Caco-2 (cell line): ENCODE measurements around the gene SH3TC1. TPM values are rescaled to one million over a fixed set of nuclear protein-coding genes. Genes with fewer than 3 reads are reported as not detected.

Source experiments
- BruUV-seq: library from RNA; stranded (reverse); fragments of 400-500 nt; replicated peaks from 2 replicates; lab custom pipeline; 2021; lab: Mats Ljungman, UMichigan
- CTCF ChIA-PET: fragments of 300-600 bp; sonication (Branson Sonifier 250); formaldehyde crosslinking; loops from one replicate; lab custom pipeline; 2022; ENCODE audit warnings: antibody characterized with exemption; lab: Charles Lee
- POLR2A ChIA-PET: fragments of 300-600 bp; sonication (Branson Sonifier 250); formaldehyde crosslinking; loops from one replicate; lab custom pipeline; 2022; ENCODE audit warnings: antibody characterized with exemption; lab: Charles Lee
- DNase-seq, 2 experiments: peaks; one replicate each; pipeline versions ENCODE4 v3.0.0 to v3.0.0-alpha.2; 2020 to 2022
- H3K27me3 ChIP-seq: replicated peaks from 2 replicates; pipeline ENCODE4 v1.6.0; 2011; ENCODE audit warnings: low read length; ENCODE audit not compliant: control insufficient read depth, insufficient read depth
- H3K36me3 ChIP-seq: 2 replicates; pipeline ENCODE4 v1.5.1; 2011; ENCODE audit warnings: low read length; ENCODE audit not compliant: control insufficient read depth, insufficient read depth
- H3K4me1 ChIP-seq: fragments of 250-450 bp; sonication (Bioruptor Pico); 2 replicates; pipeline ENCODE4 v1.5.1; 2020; ENCODE audit warnings: mild to moderate bottlenecking
- H3K4me3 ChIP-seq: 2 replicates; pipeline ENCODE4 v1.5.1; 2011; ENCODE audit warnings: low read depth, mild to moderate bottlenecking, control low read depth, low read length
- H3K9me3 ChIP-seq: fragments of 250-450 bp; sonication (Bioruptor Pico); 2 replicates; pipeline ENCODE4 v1.5.1; 2020; ENCODE audit warnings: mild to moderate bottlenecking, moderate library complexity
- H3K27ac Mint-ChIP-seq: one replicate; pipeline ENCODE4 v1.8.0; 2022; ENCODE audit warnings: mixed read lengths; ENCODE audit not compliant: unreplicated experiment
- H3K27me3 Mint-ChIP-seq: one replicate; pipeline ENCODE4 v1.8.0; 2022; ENCODE audit warnings: mixed read lengths; ENCODE audit not compliant: insufficient read depth, unreplicated experiment
- H3K36me3 Mint-ChIP-seq: one replicate; pipeline ENCODE4 v1.8.0; 2022; ENCODE audit warnings: mild to moderate bottlenecking, mixed read lengths; ENCODE audit not compliant: insufficient read depth, unreplicated experiment
- H3K4me1 Mint-ChIP-seq: one replicate; pipeline ENCODE4 v1.8.0; 2022; ENCODE audit warnings: low read depth, mixed read lengths; ENCODE audit not compliant: unreplicated experiment
- H3K4me3 Mint-ChIP-seq: one replicate; pipeline ENCODE4 v1.8.0; 2022; ENCODE audit warnings: mild to moderate bottlenecking, moderate library complexity, mixed read lengths; ENCODE audit not compliant: unreplicated experiment
- H3K9me3 Mint-ChIP-seq: one replicate; pipeline ENCODE4 v1.8.0; 2022; ENCODE audit warnings: mixed read lengths; ENCODE audit not compliant: unreplicated experiment
- CTCF ChIP-seq, 2 experiments: fragments of 200-600 bp in 1 of 2; IDR thresholded peaks; 1 replicate in 1 of 2; 2 replicates in 1 of 2; pipeline versions ENCODE4 v1.5.1 to v1.8.0; 2011 to 2022; ENCODE audit warnings: antibody characterized with exemption in 1 of 2, control low read depth in 1 of 2, inconsistent platforms in 1 of 2, low read depth in 1 of 2, low read length in 1 of 2, mild to moderate bottlenecking in 1 of 2, moderate library complexity in 1 of 2; ENCODE audit not compliant: insufficient read depth in 1 of 2, severe bottlenecking in 1 of 2, unreplicated experiment in 1 of 2
- intact Hi-C: fragments of 100-400 bp; cut with micrococcal nuclease; formaldehyde crosslinking; loops from one replicate; pipeline ENCODE4 v1.10.0; 2022; ENCODE audit not compliant: unreplicated experiment
- total RNA-seq: library from RNA; stranded (reverse); gene quantifications from 2 replicates; pipeline ENCODE4 v1.2.3, GENCODE V29; 2022

Gene SH3TC1
- total RNA-seq, 1 experiment from 2014 or later: 18.6 TPM

- CTCF ChIA-PET: interaction anchor here (0.9 to 4.2 kb wide), 2 partner anchors 59 to 174 kb away, joined by 3 to 30 read pairs; no protein-coding TSS in a partner anchor
- peaks cover 6% of the 10 kb centered on the region for H3K4me1 Mint-ChIP-seq
- Histone ChIP-seq H3K9me3 (no peaks in the 10 kb centered on the region), H3K36me3 (peaks cover 1% of the 10 kb centered on the region), H3K27me3 (no peaks in the 10 kb centered on the region), H3K4me1 (peaks cover 21% of the 10 kb centered on the region), H3K4me3 (no peak overlapping the region)
- intact Hi-C loops: no loop called here
- no peaks in the 10 kb centered on the region for H3K9me3 Mint-ChIP-seq
- no TSS peak for BruUV-seq
- no peaks in the 10 kb centered on the region for H3K27me3 Mint-ChIP-seq
- TF ChIP-seq CTCF (IDR thresholded peaks at IDR 0.05; ENCODE audit: insufficient read depth in 1 of 2, low read depth in 1 of 2, low read length in 1 of 2, severe bottlenecking in 1 of 2, unreplicated experiment in 1 of 2): no peak
- DNase-seq: no peak
- H3K36me3 Mint-ChIP-seq: no peaks in the 10 kb centered on the region
- POLR2A ChIA-PET: no interaction called here
- no peak overlapping the region for H3K4me3 Mint-ChIP-seq
- no peak overlapping the region for H3K27ac Mint-ChIP-seq
These were observed 36.6 kb downstream of the SH3TC1 start for GRCh38 chr4:8235686-8236085.

- no peaks in the 10 kb centered on the region for H3K27me3 ChIP-seq
- Mint-ChIP-seq H3K4me1 (peaks cover 6% of the 10 kb centered on the region), H3K27me3 (no peaks in the 10 kb centered on the region), H3K9me3 (no peaks in the 10 kb centered on the region), H3K4me3 (no peak overlapping the region), H3K36me3 (no peaks in the 10 kb centered on the region), H3K27ac (no peak overlapping the region)
- BruUV-seq: no TSS peak
- no peak for TF ChIP-seq CTCF (IDR thresholded peaks at IDR 0.05; ENCODE audit: insufficient read depth in 1 of 2, low read depth in 1 of 2, low read length in 1 of 2, severe bottlenecking in 1 of 2, unreplicated experiment in 1 of 2)
- ChIA-PET CTCF (interaction anchor here (0.9 to 4.2 kb wide), 2 partner anchors 59 to 174 kb away, joined by 3 to 30 read pairs; no protein-coding TSS in a partner anchor), POLR2A (no interaction called here)
- no peaks in the 10 kb centered on the region for H3K9me3 ChIP-seq
- H3K4me3 ChIP-seq: no peak overlapping the region
- intact Hi-C loops: no loop called here
- peaks cover 1% of the 10 kb centered on the region for H3K36me3 ChIP-seq
- peaks cover 21% of the 10 kb centered on the region for H3K4me1 ChIP-seq
- no peak for DNase-seq
These were observed 37.2 kb downstream of the SH3TC1 start for GRCh38 chr4:8236106-8236919.

GRCh38 chr4:8236920-8237195 is 37.8 kb downstream of the SH3TC1 start:
- no peak overlapping the region for H3K4me3 ChIP-seq
- no peaks in the 10 kb centered on the region for H3K9me3 Mint-ChIP-seq
- BruUV-seq: no TSS peak
- no peak for TF ChIP-seq CTCF (IDR thresholded peaks at IDR 0.05; ENCODE audit: insufficient read depth in 1 of 2, low read depth in 1 of 2, low read length in 1 of 2, severe bottlenecking in 1 of 2, unreplicated experiment in 1 of 2)
- intact Hi-C loops: no loop called here
- H3K4me1 ChIP-seq: peaks cover 21% of the 10 kb centered on the region
- no peak for DNase-seq
- H3K27me3 ChIP-seq: no peaks in the 10 kb centered on the region
- no peak overlapping the region for H3K4me3 Mint-ChIP-seq
- ChIA-PET CTCF (interaction anchor here (4.2 kb wide), 1 partner anchor 60 kb away, joined by 30 read pairs; no protein-coding TSS in a partner anchor), POLR2A (no interaction called here)
- H3K9me3 ChIP-seq: no peaks in the 10 kb centered on the region
- peaks cover 6% of the 10 kb centered on the region for H3K4me1 Mint-ChIP-seq
- H3K36me3 ChIP-seq: peaks cover 1% of the 10 kb centered on the region
- H3K27ac Mint-ChIP-seq: no peak overlapping the region
- H3K27me3 Mint-ChIP-seq: no peaks in the 10 kb centered on the region
- H3K36me3 Mint-ChIP-seq: no peaks in the 10 kb centered on the region
